GM15510 (cell line): Measurements from ENCODE around the gene F13B.

Experiments used
- POLR2A ChIP-seq: IDR thresholded peaks from 3 replicates; pipeline ENCODE4 v1.6.1; 2011; ENCODE audit warnings: borderline replicate concordance; ENCODE audit not compliant: insufficient read length; ENCODE audit errors: extremely low read depth

The F13B gene

GRCh38 chr1:197066719-197067456, at the start of gene F13B:
TSS of gene F13B (minus strand) at chr1:197067260. CDS start at chr1:197067223, 37 bp downstream.
- TF ChIP-seq POLR2A, result no peak

- no peak for TF ChIP-seq POLR2A
These were observed 49.1 kb upstream of the F13B start for GRCh38 chr1:197116156-197116555.

- no peak for TF ChIP-seq POLR2A
These were observed 39.8 kb upstream of the F13B start for GRCh38 chr1:197106869-197107268.

- TF ChIP-seq POLR2A, result no peak
These were observed 36.2 kb upstream of the F13B start for GRCh38 chr1:197103300-197103699.

- no peak for TF ChIP-seq POLR2A
These were observed 34.9 kb upstream of the F13B start for GRCh38 chr1:197101978-197102377.

GRCh38 chr1:197100677-197101076, 33.6 kb upstream of the F13B start:
- no peak for TF ChIP-seq POLR2A

- TF ChIP-seq POLR2A, result no peak
These were observed 32.4 kb upstream of the F13B start for GRCh38 chr1:197099444-197099843.

- no peak for TF ChIP-seq POLR2A
These were observed 29.1 kb upstream of the F13B start for GRCh38 chr1:197096137-197096536.

GRCh38 chr1:197093226-197093885, 26.3 kb upstream of the F13B start:
- TF ChIP-seq POLR2A, result no peak

GRCh38 chr1:197092491-197093023, 25.5 kb upstream of the F13B start:
- TF ChIP-seq POLR2A, result no peak

GRCh38 chr1:197083474-197083873, 16.4 kb upstream of the F13B start:
- TF ChIP-seq POLR2A, result no peak

- no peak for TF ChIP-seq POLR2A
These were observed 14.2 kb upstream of the F13B start for GRCh38 chr1:197081117-197081753.

- no peak for TF ChIP-seq POLR2A
These were observed 13.3 kb upstream of the F13B start for GRCh38 chr1:197080323-197080722.

- no peak for TF ChIP-seq POLR2A
These were observed 9.5 kb upstream of the F13B start for GRCh38 chr1:197076585-197076984.

- no peak for TF ChIP-seq POLR2A
These were observed 6.9 kb upstream of the F13B start for GRCh38 chr1:197073978-197074377.
